Measurements from ENCODE around the gene MYL6.
A peak's percentile ranks its signal among the peaks of the same experiment; 100 is the strongest.

The MYL6 gene

GRCh38 chr12:56129206-56129941, 28.8 kb upstream of the MYL6 start:
- DNase-seq (ENCODE audit: low read depth, low spot score) = no peak

- DNase-seq (ENCODE audit: low read depth, low spot score) = no peak
Measured at GRCh38 chr12:56129942-56130495, 28.1 kb upstream of the MYL6 start.

- DNase-seq (ENCODE audit: low read depth, low spot score) = no peak
Measured at GRCh38 chr12:56130876-56131275, 27.3 kb upstream of the MYL6 start.

GRCh38 chr12:56134897-56135296, 23.3 kb upstream of the MYL6 start:
- no peak for DNase-seq (ENCODE audit: low read depth, low spot score)

GRCh38 chr12:56137853-56138571, 20.1 kb upstream of the MYL6 start:
- DNase-seq (ENCODE audit: low read depth, low spot score) = no peak

DNA sequence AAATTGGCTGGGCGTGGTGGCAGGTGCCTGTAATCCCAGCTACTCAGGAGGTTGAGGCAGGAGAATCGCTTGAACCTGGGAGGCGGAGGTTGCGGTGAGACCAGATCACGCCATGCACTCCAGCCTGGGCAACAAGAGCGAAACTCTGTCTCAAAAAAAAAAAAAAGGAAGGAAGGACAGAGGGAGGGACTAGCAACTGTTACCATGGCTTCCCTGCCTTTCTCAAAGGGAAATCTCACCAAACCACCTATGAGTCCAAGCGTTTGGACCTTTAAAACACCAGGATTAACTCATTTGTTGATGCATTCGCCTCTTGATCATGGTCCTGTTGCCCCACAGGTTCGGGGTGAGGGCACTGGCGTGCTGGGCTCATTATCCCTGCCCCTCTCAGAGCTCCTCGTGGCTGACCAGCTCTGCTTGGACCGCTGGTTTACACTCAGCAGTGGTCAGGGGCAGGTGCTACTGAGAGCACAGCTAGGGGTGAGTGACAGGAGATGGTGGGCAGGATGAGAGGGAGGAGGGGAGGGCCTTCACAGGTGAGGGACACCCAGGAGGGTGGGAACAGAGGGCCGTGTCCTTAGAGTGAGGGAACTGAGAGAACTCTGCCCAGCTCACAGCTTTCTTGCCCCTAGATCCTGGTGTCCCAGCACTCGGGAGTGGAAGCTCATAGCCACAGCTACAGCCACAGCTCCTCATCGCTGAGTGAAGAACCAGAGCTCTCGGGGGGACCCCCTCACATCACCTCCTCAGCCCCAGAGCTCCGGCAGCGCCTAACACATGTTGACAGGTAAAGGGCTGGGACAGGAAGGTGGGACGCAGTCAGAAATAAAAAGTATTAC, 16.0 kb upstream of the MYL6 start:
- no peak for DNase-seq (ENCODE audit: low read depth, low spot score)

- no peak for DNase-seq (ENCODE audit: low read depth, low spot score)
Measured at GRCh38 chr12:56143217-56143616, 14.9 kb upstream of the MYL6 start.

DNA sequence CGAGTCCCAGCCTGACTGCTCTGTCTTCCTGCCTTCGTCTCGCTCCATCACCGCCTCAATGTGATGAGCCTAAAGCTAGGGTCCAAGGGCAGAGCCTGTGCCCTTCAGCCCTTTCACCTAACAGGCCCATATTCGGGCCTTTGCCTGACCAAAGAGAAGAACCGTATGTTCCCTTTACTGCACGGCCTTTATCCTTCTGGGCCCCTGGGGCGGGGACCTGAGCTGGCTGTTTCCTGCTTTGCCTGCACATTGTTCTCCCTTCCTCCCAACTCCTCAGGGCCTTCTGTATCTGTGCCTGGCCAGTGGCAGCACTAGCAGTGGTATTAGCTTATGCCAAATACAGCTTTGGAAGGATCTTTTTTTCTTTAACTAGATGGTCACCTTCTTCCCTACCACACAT, 14.3 kb upstream of the MYL6 start:
- no peak for DNase-seq (ENCODE audit: low read depth, low spot score)

DNA sequence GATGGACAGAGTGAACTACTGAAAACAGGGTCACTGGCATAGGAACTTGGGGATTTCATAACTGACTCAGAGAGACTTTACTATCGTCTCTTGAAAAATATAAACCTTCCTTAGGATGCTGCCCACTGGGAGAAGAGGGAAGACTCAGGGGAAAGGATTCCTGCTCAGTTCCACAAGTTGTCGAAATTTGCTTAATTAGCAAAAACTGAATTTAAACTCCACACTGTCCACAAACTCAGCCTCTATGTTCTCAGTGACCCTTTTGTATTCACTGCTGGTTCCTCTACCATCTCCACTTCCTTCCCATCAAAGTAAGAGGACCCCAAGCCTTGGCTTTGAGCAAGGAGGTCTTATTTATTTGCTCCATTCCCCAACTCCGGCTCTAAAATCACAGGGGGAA, 12.9 kb upstream of the MYL6 start:
- no peak for DNase-seq (ENCODE audit: low read depth, low spot score)

GRCh38 chr12:56146492-56147460, 11.4 kb upstream of the MYL6 start:
- no peak for DNase-seq (ENCODE audit: low read depth, low spot score)

GRCh38 chr12:56150563-56150962, 7.6 kb upstream of the MYL6 start:
- DNase-seq (ENCODE audit: low read depth, low spot score) = no peak

DNA sequence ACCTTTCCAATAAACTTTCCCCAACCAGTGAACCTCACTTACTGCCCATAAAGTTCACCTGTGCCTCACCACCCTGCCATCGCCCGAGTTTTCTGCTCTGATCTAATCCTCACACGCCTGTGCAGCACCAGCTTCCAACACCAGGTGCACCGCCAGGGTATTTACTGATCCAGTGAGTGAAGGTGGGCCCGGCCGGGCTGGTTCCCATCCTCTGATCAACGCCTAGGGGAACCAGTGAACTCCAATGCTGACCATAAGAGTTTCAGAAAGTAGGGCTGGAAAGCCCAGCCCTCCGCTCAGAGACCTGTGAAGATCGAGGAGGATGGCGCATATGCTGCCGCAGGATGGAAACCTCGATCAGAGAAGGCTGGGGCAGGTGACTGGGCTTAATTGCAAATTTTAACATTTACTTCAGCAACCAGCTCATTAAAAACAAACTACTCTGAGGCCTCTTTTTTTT, 6.5 kb upstream of the MYL6 start:
- DNase-seq (ENCODE audit: low read depth, low spot score) = peak; percentile 50

- peak; percentile 87 for DNase-seq (ENCODE audit: low read depth, low spot score)
Measured at GRCh38 chr12:56152132-56152755, 5.9 kb upstream of the MYL6 start, which contains the start of gene MYL6B. MYL6B (plus strand) TSS chr12:56152587; CDS start chr12:56153919, 1,332 bp downstream.

DNA sequence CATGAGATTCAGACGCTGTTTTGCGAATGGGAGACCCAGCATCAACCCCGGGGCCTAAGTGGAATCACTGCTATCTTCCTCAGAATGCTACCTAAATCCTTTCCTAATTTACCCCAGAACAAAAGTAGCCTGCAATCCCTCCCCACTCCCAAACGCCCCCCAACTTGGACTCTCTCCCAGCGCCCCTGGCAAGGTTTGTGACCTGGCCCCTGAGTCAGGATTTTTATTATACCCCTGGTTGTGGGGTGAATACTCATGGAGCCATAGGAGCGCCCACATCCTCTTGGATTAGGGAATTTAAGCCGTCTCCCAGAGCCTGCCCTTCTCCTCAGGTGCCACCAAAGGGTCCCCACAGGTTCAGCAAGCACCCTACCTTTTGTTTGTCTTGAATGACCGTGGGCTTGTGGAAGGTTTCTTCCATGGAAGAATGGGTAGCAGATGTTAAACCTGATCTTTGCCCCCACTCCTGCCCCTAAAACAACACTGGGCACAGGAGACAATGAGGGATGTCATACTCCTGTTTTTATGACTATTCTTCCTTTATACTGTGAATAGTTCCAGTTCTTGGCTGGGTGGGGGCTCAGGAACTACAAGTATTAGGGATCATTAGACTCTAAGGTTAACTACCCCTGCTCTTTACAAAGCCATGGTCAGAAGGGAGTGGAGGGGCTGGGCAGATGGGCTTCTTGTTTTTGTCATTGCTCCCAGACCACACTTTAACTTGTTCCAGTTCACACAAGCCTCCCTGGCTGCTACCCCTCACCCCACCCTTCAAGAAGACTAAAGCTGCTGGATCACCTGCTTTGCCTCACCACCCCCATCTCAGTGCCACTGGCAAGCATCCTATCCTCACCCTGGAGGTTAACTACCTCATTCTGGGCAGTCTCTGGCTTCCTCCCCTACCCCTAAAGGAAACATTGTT, 5.1 kb upstream of the MYL6 start:
- no peak for DNase-seq (ENCODE audit: low read depth, low spot score)

DNA sequence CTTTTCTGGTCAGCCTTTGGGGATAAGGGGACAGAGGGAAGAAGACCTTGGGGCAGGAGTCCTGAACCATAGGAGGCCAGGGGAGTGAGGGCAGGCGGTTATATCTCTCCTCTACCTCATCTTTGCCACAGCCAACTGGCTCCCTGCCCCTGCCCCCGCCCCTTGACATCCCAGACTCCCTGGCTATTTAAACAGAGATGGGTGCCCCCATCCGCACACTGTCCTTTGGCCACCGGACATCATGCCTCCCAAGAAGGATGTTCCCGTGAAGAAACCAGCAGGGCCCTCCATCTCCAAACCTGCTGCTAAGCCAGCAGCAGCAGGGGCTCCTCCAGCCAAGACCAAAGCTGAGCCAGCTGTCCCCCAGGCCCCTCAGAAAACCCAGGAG, 4.5 kb upstream of the MYL6 start:
- DNase-seq (ENCODE audit: low read depth, low spot score) = no peak

GRCh38 chr12:56154246-56154771, 3.9 kb upstream of the MYL6 start:
- no peak for DNase-seq (ENCODE audit: low read depth, low spot score)

DNA sequence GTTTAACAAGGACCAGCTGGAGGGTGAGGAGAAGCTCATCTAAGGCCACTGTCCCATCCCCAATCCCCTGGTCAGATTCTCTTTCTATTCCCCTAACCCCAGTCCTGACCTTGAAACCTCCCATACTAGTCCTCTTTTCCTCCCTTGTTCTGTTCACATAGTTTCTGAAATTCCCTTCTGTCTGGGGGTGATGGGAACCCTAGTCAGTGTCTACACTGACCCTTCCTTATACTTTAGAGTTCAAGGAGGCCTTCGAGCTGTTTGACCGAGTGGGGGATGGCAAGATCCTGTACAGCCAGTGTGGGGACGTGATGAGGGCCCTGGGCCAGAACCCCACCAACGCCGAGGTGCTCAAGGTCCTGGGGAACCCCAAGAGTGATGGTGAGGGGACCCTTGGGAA, 3.3 kb upstream of the MYL6 start:
- DNase-seq (ENCODE audit: low read depth, low spot score) = no peak

DNA sequence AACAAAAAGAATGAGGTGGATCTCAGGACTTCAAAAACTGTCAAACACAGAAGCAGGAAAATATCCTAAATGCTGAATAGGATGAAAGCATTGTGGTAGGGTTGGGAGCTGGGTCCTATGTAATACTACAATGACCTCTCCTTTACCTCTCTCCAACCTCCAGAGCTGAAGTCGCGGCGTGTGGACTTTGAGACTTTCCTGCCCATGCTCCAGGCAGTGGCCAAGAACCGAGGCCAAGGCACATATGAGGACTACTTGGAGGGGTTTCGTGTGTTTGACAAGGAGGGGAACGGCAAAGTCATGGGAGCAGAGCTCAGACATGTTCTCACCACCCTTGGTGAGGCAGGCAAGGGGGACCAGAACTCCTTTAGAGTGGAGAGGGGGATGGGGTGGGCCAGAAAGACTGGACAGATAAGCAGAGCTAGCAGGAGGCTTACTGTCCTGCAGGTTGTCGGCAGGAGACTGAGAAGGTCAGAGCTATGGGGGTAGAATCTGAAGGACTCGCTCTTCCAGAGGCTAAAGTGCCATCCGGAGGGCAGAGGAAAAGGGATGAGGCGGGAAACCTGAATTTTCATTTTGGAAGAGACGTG, 2.8 kb upstream of the MYL6 start:
- no peak for DNase-seq (ENCODE audit: low read depth, low spot score)

All from activated naive CD8-positive, alpha-beta T cell treated with anti-CD3 and anti-CD28 coated beads, Interleukin-2, amount 50 U/mL, for 16 hours (primary cell).